Fibroblast of skin of scalp (primary cell): ENCODE results near the gene LMF1.
"Not testable (repeated sequence)": the region's sequence is repeated elsewhere in the genome, so short reads cannot be mapped to it uniquely, and the experiment has no call there.

Experiments used
- DNase-seq: peaks from one replicate; pipeline ENCODE4 v3.0.0-alpha.2; 2013

LMF1 gene

GRCh38 chr16:892536-893255, 78.1 kb downstream of the LMF1 start:
- DNase-seq, result no peak

- no peak for DNase-seq
These were observed 78.8 kb downstream of the LMF1 start for GRCh38 chr16:892006-892405.

- DNase-seq, result no peak
These were observed 79.4 kb downstream of the LMF1 start for GRCh38 chr16:891353-891740.

GRCh38 chr16:890716-891352, 80.0 kb downstream of the LMF1 start:
- DNase-seq, result no peak

GRCh38 chr16:890217-890616, 80.6 kb downstream of the LMF1 start:
- no peak for DNase-seq

GRCh38 chr16:889586-889985, 81.2 kb downstream of the LMF1 start:
- DNase-seq, result no peak

- DNase-seq, result no peak
These were observed 81.7 kb downstream of the LMF1 start for GRCh38 chr16:888901-889570.

- not testable (repeated sequence) for DNase-seq
These were observed 82.3 kb downstream of the LMF1 start for GRCh38 chr16:888456-888855.

- DNase-seq, result no peak
These were observed 82.9 kb downstream of the LMF1 start for GRCh38 chr16:887846-888245.

- DNase-seq, result no peak
These were observed 83.7 kb downstream of the LMF1 start for GRCh38 chr16:886802-887731.

GRCh38 chr16:886084-886543, 84.7 kb downstream of the LMF1 start:
- DNase-seq, result peak; percentile 4

- no peak for DNase-seq
These were observed 85.4 kb downstream of the LMF1 start for GRCh38 chr16:885391-885790.

- no peak for DNase-seq
These were observed 86.6 kb downstream of the LMF1 start for GRCh38 chr16:884232-884631.

GRCh38 chr16:883781-884180, 87.0 kb downstream of the LMF1 start:
- no peak for DNase-seq

- DNase-seq, result no peak
These were observed 87.4 kb downstream of the LMF1 start for GRCh38 chr16:883340-883739.

- not testable (repeated sequence) for DNase-seq
These were observed 88.1 kb downstream of the LMF1 start for GRCh38 chr16:882671-883070.

- DNase-seq, result no peak
These were observed 88.5 kb downstream of the LMF1 start for GRCh38 chr16:882256-882655.

- DNase-seq, result no peak
These were observed 89.3 kb downstream of the LMF1 start for GRCh38 chr16:881219-882097.

GRCh38 chr16:880471-881171, 90.2 kb downstream of the LMF1 start:
- no peak for DNase-seq

- DNase-seq, result no peak
These were observed 90.8 kb downstream of the LMF1 start for GRCh38 chr16:879986-880385.

GRCh38 chr16:879461-879861, 91.3 kb downstream of the LMF1 start:
- no peak for DNase-seq
